ENCODE results near the gene GNB3. TPM values are rescaled to one million over a fixed set of nuclear protein-coding genes. Genes with fewer than 3 reads are reported as not detected.
A peak's percentile ranks its signal among the peaks of the same experiment; 100 is the strongest.

GNB3 gene
- total and polyA plus RNA-seq, 9 of the 15 experiments (the other 6 are each of a cell fraction or from before 2014, with no cell fraction given), result 1.4 to 5.8 (median 2.0) TPM

GRCh38 chr12:6843118-6843902 is 2.6 kb downstream of the GNB3 start (continued):
- TF ChIP-seq, protein P1, sequence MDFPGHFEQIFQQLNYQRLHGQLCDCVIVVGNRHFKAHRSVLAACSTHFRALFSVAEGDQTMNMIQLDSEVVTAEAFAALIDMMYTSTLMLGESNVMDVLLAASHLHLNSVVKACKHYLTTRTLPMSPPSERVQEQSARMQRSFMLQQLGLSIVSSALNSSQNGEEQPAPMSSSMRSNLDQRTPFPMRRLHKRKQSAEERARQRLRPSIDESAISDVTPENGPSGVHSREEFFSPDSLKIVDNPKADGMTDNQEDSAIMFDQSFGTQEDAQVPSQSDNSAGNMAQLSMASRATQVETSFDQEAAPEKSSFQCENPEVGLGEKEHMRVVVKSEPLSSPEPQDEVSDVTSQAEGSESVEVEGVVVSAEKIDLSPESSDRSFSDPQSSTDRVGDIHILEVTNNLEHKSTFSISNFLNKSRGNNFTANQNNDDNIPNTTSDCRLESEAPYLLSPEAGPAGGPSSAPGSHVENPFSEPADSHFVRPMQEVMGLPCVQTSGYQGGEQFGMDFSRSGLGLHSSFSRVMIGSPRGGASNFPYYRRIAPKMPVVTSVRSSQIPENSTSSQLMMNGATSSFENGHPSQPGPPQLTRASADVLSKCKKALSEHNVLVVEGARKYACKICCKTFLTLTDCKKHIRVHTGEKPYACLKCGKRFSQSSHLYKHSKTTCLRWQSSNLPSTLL (IDR thresholded peaks at IDR 0.05), result no peak
- TF ChIP-seq PTTG1 (tag; IDR thresholded peaks at IDR 0.05; ENCODE audit: low read depth) (no peak), SIN3B (IDR thresholded peaks at IDR 0.05; ENCODE audit: low read depth) (no peak), GTF2B (IDR thresholded peaks at IDR 0.05; ENCODE audit: extremely low read depth, insufficient read length) (no peak), ZNF75A (CRISPR knock-in tag; IDR thresholded peaks at IDR 0.05) (no peak), GATAD2A (IDR thresholded peaks at IDR 0.05) (no peak), STAG1 (CRISPR knock-in tag; IDR thresholded peaks at IDR 0.05; ENCODE audit: borderline replicate concordance) (no peak), STAT5B (CRISPR knock-in tag; IDR thresholded peaks at IDR 0.05) (no peak), E2F4 (CRISPR knock-in tag; IDR thresholded peaks at IDR 0.05; ENCODE audit: low read depth) (no peak), RREB1 (CRISPR knock-in tag; IDR thresholded peaks at IDR 0.05) (no peak), MNT (conservative IDR thresholded peaks at IDR 0.05) (peak; percentile 74 to 77), JUND (IDR thresholded peaks at IDR 0.05; ENCODE audit: borderline replicate concordance, low read depth, low read length) (0 out of 2 replicates have a peak, but pooled peaks have one; percentile 19), JUND (tag; IDR thresholded peaks at IDR 0.05; ENCODE audit: borderline replicate concordance, low read depth, low read length) (no peak; the same call in 2 of the 3 replicates)
- TF ChIP-seq, protein P2, sequence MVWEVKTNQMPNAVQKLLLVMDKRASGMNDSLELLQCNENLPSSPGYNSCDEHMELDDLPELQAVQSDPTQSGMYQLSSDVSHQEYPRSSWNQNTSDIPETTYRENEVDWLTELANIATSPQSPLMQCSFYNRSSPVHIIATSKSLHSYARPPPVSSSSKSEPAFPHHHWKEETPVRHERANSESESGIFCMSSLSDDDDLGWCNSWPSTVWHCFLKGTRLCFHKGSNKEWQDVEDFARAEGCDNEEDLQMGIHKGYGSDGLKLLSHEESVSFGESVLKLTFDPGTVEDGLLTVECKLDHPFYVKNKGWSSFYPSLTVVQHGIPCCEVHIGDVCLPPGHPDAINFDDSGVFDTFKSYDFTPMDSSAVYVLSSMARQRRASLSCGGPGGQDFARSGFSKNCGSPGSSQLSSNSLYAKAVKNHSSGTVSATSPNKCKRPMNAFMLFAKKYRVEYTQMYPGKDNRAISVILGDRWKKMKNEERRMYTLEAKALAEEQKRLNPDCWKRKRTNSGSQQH (CRISPR knock-in tag; IDR thresholded peaks at IDR 0.05), result no peak

All from K562 (cell line).